ENCODE results near the gene SLC35F6. TPM values are rescaled to one million over a fixed set of nuclear protein-coding genes. Genes with fewer than 3 reads are reported as not detected.

Gene SLC35F6
- polyA plus RNA-seq, 1 donor (not counting 4 experiments of a cell fraction or from before 2014, with no cell fraction given) = 25.7 TPM

GRCh38 chr2:26739514-26739913, 24.6 kb upstream of the SLC35F6 start:
- Histone ChIP-seq H3K36me3 (ENCODE audit: control insufficient read depth in 2 of 2, extremely low read depth in 1 of 2, insufficient read depth in 2 of 2, low read length in 2 of 2) (no peaks in the 10 kb centered on the region), H3K4me1 (ENCODE audit: control insufficient read depth, extremely low read depth, insufficient read depth, low read length) (no peaks in the 10 kb centered on the region), H3K27me3 (ENCODE audit: control insufficient read depth, extremely low read depth, insufficient read depth, low read length) (no peaks in the 10 kb centered on the region), H3K79me2 (ENCODE audit: control insufficient read depth, insufficient read depth, low read length) (no peaks in the 10 kb centered on the region), H3K4me2 (ENCODE audit: control insufficient read depth, extremely low read depth, insufficient read depth, low read depth, low read length) (no peak overlapping the region), H2AFZ (ENCODE audit: control insufficient read depth, low read length) (no peak overlapping the region), H3K27ac (ENCODE audit: control insufficient read depth, insufficient read depth, low read length) (no peak overlapping the region), H3K9me3 (ENCODE audit: control insufficient read depth, low read depth, low read length) (no peaks in the 10 kb centered on the region), H3K4me3 (ENCODE audit: control insufficient read depth in 2 of 3, extremely low read depth in 1 of 3, insufficient read depth in 2 of 3, low read depth in 1 of 3, low read length in 3 of 3) (no peak overlapping the region), H3K9ac (ENCODE audit: control insufficient read depth, extremely low read depth, insufficient read depth, low read length) (no peak overlapping the region), H3K9me1 (ENCODE audit: control insufficient read depth, extremely low read depth, insufficient read depth, low read length) (no peaks in the 10 kb centered on the region), H4K20me1 (ENCODE audit: control insufficient read depth, extremely low read depth, insufficient read depth, low read length) (no peaks in the 10 kb centered on the region)
- FAIRE-seq = no peak
- DNase-seq (ENCODE audit: low read depth, low spot score) = no peak
- TF ChIP-seq EZH2 (IDR thresholded peaks at IDR 0.05; ENCODE audit: low read length) (no peak), CTCF (optimal IDR thresholded peaks at IDR 0.05 in 1 of 3, IDR thresholded peaks at IDR 0.05 in 1 of 3, conservative IDR thresholded peaks at IDR 0.05 in 1 of 3; ENCODE audit: extremely low read depth in 1 of 3, insufficient read depth in 2 of 3, low read length in 3 of 3) (no peak)
- dilution Hi-C loops (cut with MboI; ENCODE audit: extremely low pct_ligation_motif_present, low sequenced_read_pairs) = no loop called here

DNA sequence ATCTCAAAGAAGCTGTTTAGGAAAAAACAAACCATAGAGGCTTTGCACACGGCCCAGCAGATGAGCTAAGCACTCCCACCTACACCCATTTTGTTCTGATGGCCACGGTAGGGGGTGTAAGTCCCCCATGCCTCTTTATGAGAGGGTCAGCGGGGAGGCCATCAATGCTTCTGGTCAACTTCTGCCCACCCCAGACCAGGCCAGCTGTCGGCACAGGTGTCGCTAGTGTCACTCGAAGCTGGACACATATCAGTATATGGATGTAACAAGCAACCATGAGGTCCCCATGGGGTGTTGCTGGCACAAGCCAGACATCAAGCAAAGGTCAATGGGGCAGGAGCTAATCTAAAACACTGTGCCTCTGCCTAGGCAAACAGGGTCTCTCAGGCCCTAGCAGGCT, 23.7 kb upstream of the SLC35F6 start:
- Histone ChIP-seq H2AFZ (ENCODE audit: control insufficient read depth, low read length) (no peak overlapping the region), H3K9ac (ENCODE audit: control insufficient read depth, extremely low read depth, insufficient read depth, low read length) (no peak overlapping the region), H3K36me3 (ENCODE audit: control insufficient read depth in 2 of 2, extremely low read depth in 1 of 2, insufficient read depth in 2 of 2, low read length in 2 of 2) (no peaks in the 10 kb centered on the region), H3K4me2 (ENCODE audit: control insufficient read depth, extremely low read depth, insufficient read depth, low read depth, low read length) (no peak overlapping the region), H3K9me3 (ENCODE audit: control insufficient read depth, low read depth, low read length) (no peaks in the 10 kb centered on the region), H3K4me1 (ENCODE audit: control insufficient read depth, extremely low read depth, insufficient read depth, low read length) (no peaks in the 10 kb centered on the region), H3K9me1 (ENCODE audit: control insufficient read depth, extremely low read depth, insufficient read depth, low read length) (no peaks in the 10 kb centered on the region), H3K4me3 (ENCODE audit: control insufficient read depth in 2 of 3, extremely low read depth in 1 of 3, insufficient read depth in 2 of 3, low read depth in 1 of 3, low read length in 3 of 3) (no peak overlapping the region), H3K27me3 (ENCODE audit: control insufficient read depth, extremely low read depth, insufficient read depth, low read length) (no peaks in the 10 kb centered on the region), H3K27ac (ENCODE audit: control insufficient read depth, insufficient read depth, low read length) (no peak overlapping the region), H3K79me2 (ENCODE audit: control insufficient read depth, insufficient read depth, low read length) (no peaks in the 10 kb centered on the region), H4K20me1 (ENCODE audit: control insufficient read depth, extremely low read depth, insufficient read depth, low read length) (no peaks in the 10 kb centered on the region)
- TF ChIP-seq EZH2 (IDR thresholded peaks at IDR 0.05; ENCODE audit: low read length) = no peak
- TF ChIP-seq CTCF (optimal IDR thresholded peaks at IDR 0.05 in 1 of 3, IDR thresholded peaks at IDR 0.05 in 1 of 3, conservative IDR thresholded peaks at IDR 0.05 in 1 of 3; ENCODE audit: extremely low read depth in 1 of 3, insufficient read depth in 2 of 3, low read length in 3 of 3) = no peak
- dilution Hi-C loops (cut with MboI; ENCODE audit: extremely low pct_ligation_motif_present, low sequenced_read_pairs) = no loop called here
- DNase-seq (ENCODE audit: low read depth, low spot score) (no peak), FAIRE-seq (no peak)

All from keratinocyte (primary cell).